Activated naive CD4-positive, alpha-beta T cell treated with anti-CD3 and anti-CD28 coated beads, Interleukin-2, amount 10 ng/mL, durations not matched to agents 5 hours and 36 hours (primary cell): ENCODE data around the gene PRKD2. TPM values are rescaled to one million over a fixed set of nuclear protein-coding genes. Genes with fewer than 3 reads are reported as not detected.

Experiments
- microRNA-seq: library from miRNA; unstranded; fragments of <30 nt; microRNA quantifications from one replicate; pipeline ENCODE4 v1.2.0, GENCODE V29; 2022; ENCODE audit warnings: borderline microRNAs expressed, borderline replicate concordance
- total RNA-seq, 2 experiments: library from RNA; stranded (reverse); gene quantifications; one replicate each; pipeline ENCODE4 v1.2.3, GENCODE V29; 2021

Gene PRKD2
- 100 to 1,000 TPM; 178 to 189 TPM for total RNA-seq

DNA sequence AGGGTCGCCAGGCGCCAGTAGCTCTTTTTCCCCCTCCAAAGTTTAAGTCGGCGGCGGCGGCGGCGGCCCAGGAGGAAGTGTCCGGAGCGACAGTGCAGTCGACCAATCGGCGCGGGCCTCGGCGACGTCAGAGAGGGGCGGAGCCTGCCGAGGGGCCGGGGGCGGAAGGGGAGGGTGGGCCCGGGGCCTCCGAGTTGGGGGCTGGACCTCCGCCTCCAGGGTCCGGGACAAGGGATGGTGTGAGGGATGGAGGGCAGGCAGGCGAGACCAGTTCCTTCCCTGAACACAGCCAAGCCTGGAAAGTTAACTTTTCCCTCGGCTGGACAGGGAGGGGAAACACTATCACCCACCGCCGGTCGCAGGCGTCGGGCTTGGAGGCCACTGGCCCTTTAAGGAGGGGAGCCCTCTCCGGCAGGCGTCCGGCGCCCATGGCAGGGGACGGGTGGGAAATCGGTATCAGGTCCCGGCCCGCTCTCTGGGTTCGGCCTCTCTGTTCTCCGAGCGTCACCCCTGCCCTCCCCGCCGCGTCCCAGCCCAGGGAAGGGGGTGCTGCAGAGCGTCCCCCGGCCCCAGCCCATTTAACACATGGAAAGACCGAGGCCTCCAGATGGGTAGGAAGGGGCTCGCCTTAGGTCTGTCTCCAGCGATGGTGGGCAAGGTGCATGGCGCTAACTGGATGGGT is at the start of gene PRKD2:
PRKD2 (minus strand) TSS at position 81 of the 682 bp plus-strand sequence. CDS start 744 bp downstream, outside the sequence.

GRCh38 chr19:46746281-46747057 is 29.6 kb upstream of the PRKD2 start, which contains the start of gene STRN4:
TSS of gene STRN4 (minus strand) at chr19:46746450. CDS start at chr19:46746430, 20 bp downstream.

DNA sequence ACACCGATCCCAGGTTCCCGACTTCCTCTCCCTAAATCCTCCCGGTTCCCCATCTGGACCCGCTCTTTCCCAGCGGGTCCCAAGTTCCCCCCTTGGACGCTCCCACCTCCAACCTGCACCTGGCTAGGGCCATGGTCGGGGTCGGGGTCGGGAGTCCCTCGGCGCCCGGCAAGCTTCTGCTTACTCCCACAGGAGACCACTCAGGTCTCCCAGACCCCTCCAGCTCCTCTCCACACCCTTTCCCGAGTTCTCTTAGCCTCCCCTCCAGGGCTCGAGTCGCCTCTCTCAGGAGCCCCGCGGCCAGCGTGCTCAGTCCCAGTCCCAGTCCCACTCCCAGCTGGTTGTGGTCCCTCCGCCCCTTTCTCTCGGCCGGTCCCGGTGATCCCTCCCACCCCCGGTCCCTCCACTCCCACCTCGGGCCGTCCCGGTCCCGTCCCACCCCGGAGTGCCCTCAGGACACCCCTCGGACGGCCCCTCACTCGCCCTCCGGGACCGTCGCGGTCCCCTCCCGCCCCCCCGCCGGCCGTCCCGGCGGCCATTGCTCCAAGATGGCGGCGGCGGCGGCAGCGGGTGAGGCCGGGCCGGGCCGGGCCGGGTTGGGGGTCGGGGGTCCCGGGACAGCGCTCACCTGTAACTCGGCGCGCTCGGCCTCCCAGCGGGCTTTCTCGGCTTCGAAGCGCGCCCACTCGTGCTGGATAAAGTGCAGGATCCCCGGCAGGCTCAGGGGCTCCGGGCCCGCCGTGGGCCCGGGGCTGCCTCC is 28.8 kb upstream of the PRKD2 start, which contains the start of gene FKRP:
FKRP (plus strand) TSS at position 537 of the 760 bp plus-strand sequence. CDS start 9,394 bp downstream, outside the sequence.

DNA sequence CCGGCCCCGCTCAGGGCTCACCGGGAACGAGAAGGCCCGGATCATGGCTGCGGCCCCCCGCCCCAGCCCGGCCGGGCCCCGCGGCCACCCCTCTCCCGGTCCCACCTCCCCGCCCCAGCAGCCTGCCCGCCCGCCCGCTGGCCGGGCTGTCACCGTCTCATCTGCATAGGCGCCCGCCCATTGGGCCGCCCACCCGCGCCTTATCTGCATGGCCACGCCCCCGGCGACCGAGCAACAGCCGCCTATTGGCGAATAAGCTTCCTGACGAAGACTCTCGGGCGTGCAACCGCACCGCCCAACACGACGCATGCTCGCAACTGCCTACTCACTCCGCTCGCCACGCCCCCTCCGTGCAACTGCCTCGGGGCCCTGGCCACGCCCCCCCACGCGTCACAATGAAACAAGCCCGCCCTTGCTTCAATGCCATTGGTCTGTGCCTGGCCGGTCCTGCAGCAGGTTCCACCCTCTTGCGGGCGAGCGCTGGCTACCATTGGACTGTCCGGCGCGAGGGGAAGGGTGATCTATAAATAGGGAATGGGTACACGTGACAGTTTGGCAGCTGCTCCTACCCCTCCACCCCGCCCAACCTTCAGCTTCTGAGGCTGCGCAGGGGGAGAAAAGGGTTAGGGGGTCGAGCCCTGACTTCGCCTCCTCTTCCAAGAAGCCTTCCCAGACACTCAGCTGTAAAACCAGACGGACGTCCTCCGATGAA is 55.7 kb downstream of the PRKD2 start, which contains the start of gene DACT3:
DACT3 (minus strand) TSS at position 163 of the 712 bp plus-strand sequence; CDS start at position 45, 118 bp downstream.

DNA sequence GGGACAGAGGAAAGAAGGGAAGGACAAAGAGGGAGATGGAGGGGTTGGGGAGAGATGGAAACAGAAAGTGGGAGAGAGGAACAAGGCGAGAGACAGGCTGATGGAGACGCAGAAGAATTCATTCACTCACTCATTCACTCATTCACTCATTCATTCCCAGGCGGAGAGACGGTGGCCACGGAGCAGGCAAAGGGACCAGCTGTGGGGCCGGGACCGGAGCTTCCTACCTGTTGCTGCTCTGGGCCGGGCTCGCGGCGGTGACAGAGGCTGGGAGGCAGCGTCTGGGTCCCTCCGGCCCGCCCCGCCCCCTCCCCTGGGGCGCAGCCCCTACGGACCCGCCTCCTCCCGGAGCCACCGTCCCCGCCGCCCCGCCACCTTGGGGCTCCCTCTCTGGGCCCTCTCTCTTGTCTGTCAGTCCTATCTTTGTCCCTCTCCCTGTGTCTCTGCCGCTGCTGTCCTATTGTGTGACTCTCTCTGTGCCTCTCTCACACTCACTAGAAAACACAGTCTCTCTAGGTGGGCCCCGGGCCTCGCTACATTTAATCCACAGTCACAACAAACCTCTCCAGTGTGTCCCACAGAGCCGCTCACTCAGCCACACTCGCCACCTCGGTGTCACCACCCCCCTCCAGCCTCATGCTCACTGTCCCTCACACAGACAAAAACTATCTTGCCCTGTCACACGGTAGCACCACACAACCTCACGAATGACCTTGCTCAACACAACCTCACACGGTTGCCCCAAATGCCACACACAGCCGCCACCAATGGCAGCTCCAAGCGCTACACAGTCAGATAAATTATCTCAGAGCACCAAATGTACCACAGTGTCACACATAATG is 80.8 kb downstream of the PRKD2 start, which contains the start of gene GNG8:
GNG8 (minus strand) TSS at position 283 of the 842 bp plus-strand sequence. CDS start 1,520 bp downstream, outside the sequence.

GRCh38 chr19:46624958-46625661 is 91.8 kb downstream of the PRKD2 start, which contains the start of gene PTGIR:
TSS of gene PTGIR (minus strand) at chr19:46625089. CDS start at chr19:46624225, 864 bp downstream.

Small RNA genes lying within 50 kb of the gene (microRNA-seq; reads per million reads assigned to microRNA genes)
- not detected for gene MIR320E

Other genes with a start within 250 kb of the PRKD2 start
- gene PNMA8A, start 245.6 kb downstream of the PRKD2 start, total RNA-seq: under 1 TPM; 0.29 to 0.63 TPM
- gene PNMA8B, start 221.2 kb downstream of the PRKD2 start, total RNA-seq: under 1 TPM; 0.24 to 0.25 TPM
- 100 to 1,000 TPM; 417 to 425 TPM for gene CALM3, start 115.8 kb downstream of the PRKD2 start, total RNA-seq
- 10 to 100 TPM; 12.5 to 13.9 TPM for gene PTGIR, start 92.0 kb downstream of the PRKD2 start, total RNA-seq
- 1 to 10 TPM; 2.1 to 2.4 TPM for gene GNG8, start 80.9 kb downstream of the PRKD2 start, total RNA-seq
- gene DACT3, start 55.9 kb downstream of the PRKD2 start, total RNA-seq: under 1 TPM; 0.38 to 0.41 TPM
- gene FKRP, start 28.9 kb upstream of the PRKD2 start, total RNA-seq: 10 to 100 TPM; 16.9 to 17.6 TPM
- 10 to 100 TPM; 70.8 to 83.4 TPM for gene STRN4, start 29.3 kb upstream of the PRKD2 start, total RNA-seq
- gene SLC1A5, start 71.5 kb upstream of the PRKD2 start, total RNA-seq: 10 to 100 TPM; 86.9 to 90.6 TPM
- gene AP2S1, start 133.7 kb upstream of the PRKD2 start, total RNA-seq: 100 to 1,000 TPM; 102 to 103 TPM
- gene ARHGAP35, start 143.9 kb upstream of the PRKD2 start, total RNA-seq: 10 to 100 TPM; 21.0 to 22.4 TPM